Ramos (cell line): ENCODE results near the gene SEPTIN10.
"Not testable (repeated sequence)": the region's sequence is repeated elsewhere in the genome, so short reads cannot be mapped to it uniquely, and the experiment has no call there.

Source experiments
- in situ Hi-C: fragments of 300-500 bp; cut with MboI; formaldehyde crosslinking; loops from one replicate; pipeline ENCODE4 v1.14.3; 2022; ENCODE audit warnings: low sequenced_read_pairs; ENCODE audit not compliant: unreplicated experiment

The SEPTIN10 gene

GRCh38 chr2:109613922-109614714 lies at the start of gene SEPTIN10, which contains the start of gene SOWAHC:
Gene SEPTIN10, minus strand, starts transcription at chr2:109613966. Its CDS starts 139 bp downstream, at chr2:109613827.
Gene SOWAHC, plus strand, starts transcription at chr2:109614364. Its CDS starts 126 bp downstream, at chr2:109614490.
- in situ Hi-C loops, result no loop called here

DNA sequence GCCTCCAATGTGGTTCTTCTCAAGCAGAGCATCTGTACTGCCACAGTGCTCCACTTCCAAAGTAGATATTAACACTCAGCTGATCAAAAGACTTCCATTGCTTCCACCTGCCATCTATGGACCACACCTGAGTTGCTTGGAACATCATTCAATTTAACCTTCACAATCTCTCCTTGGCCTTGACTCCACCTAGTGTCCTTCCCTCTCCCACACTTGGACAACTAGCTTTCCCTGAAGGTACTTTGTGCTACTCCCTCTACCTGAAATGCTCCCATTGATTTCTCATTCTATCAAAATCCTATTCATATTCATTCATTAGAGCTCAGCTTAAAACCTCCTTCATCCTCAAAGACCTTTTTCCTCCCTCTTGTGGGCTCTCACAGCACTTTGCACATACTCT lies 49.1 kb upstream of the SEPTIN10 start:
- in situ Hi-C loops, result no loop called here

DNA sequence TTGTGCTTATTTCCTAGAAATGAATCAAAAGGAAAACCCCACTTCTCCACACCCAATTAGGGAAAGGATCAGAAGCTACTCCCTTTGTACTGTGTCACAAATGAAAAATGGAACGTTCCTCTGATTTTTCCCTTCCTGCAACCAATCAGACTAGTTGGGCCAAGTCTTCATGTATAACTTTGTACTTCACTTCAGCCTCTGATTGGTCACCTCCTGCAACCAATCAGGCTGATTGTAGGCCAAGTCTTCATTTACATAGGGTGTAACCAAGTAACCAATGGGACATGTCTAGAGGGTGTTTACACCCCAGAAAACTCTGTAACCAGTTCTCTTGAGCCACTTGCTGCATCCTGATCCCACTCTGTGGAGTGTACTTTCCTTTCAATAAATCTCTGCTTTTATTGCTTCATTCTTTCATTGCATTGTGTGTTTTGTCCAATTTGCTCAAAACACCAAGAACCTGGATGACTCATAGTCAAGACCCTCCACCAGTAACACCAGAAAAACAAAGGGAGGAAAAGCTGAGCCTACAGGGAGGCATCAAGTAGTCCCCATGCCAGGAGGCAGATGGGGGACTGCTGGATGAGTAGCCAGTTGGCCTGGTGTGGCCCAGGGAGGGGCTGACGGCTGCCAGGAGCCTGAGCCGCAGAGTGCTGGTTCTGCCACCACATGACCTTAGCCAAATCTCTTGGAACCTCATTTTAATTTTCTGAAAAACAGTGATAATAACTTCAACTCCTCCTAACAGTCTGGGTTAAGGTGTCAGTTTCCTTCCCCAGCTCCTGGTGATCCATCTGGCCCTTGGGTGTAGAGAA lies 46.5 kb upstream of the SEPTIN10 start:
- in situ Hi-C loops, result no loop called here

GRCh38 chr2:109659396-109660045 lies 45.8 kb upstream of the SEPTIN10 start:
- in situ Hi-C loops, result no loop called here

DNA sequence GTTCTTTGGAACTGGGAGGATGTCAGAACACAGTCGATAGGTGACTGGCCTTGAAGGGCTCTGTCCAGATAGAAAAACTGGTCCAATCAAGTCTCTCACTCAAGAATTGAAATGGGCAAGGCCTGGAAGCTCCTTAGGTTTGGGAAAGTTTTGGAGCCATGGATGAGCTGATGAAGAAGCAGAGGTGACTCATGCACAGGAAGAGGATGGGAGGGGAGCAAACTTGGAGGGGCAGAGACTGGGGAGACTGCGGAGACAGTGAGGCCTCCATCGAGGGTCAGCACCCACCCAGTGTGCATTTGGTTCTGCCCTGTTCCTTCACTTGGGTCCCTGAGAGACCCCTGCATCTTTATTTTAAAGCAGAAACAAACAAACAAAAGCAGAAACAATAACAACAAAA lies 41.5 kb upstream of the SEPTIN10 start:
- in situ Hi-C loops, result no loop called here

DNA sequence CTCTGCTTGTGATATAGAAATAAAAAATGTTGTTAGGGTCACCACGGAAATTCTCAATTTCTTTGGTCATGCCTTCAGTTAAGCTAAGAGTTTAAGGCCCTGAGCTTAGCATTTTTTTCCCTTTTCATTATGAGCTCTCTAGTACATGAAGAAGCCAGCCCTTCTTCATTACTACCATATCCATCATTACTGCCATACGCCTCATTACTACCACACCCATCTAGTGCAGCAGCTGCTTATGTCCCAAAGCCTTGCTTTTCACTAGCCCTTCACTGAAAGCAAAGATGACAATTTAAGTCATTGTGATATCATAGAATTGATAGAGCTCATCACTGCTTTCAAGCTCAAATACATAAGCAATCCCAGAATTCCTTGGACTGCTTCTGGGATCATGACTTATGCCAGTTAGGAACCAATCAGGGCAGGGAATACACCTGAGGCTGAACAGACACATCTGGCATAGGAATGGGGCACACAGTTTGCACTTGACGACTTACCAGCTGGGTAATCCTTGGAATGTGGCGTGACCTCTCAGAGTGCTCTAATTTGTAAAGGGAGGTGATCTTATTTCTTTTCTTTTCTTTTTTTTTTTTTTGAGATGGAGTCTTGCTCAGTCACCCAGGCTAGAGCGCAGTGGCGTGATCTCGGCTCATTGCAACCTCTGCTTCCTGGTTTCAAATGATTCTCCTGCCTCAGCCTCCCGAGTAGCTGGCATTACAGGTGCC lies 40.7 kb upstream of the SEPTIN10 start:
- in situ Hi-C loops, result no loop called here

DNA sequence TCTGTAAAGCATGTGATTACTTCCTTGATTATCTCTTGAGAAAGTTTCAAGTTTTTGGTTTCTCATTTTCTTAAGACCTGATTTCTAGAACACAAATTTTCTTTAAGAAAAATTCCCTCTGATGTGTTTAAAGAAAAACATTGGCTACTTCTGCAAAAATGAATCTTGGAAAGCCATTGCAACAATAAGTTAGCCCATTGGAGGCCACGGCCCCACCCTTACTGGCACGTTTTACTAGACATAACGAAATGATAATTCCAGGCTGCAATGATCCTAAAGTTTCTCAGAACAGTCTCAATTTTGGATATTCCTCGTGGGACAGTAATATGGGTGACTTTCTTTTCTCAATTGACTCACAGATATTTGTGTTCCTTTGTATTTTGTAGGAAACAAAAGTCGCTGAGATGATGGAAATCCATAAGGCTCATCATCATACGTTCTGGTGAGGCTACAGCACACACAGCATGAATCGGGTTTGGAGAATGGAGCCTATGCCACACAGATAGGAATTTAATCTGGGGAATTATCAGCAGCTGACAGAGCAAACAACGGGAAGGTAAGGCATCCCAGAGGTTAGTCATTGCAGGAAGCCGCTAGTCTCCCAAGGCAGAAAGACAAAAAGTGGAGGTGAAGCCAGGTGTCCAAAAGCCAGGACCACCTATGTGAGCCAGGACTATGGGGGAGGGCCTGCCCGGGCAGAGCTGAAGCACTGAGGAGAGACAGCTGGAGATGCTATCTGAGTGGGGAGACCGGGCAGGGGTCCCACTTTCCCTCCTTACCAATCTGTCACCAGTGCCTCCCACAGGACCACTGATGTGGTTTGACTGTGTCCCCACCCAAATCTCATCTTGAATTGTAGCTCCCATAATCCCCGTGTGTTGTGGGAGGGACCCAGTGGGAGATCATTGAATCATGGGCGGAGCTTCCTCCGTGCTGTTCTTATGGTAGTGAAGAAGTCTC lies 36.2 kb upstream of the SEPTIN10 start:
- in situ Hi-C loops, result no loop called here

DNA sequence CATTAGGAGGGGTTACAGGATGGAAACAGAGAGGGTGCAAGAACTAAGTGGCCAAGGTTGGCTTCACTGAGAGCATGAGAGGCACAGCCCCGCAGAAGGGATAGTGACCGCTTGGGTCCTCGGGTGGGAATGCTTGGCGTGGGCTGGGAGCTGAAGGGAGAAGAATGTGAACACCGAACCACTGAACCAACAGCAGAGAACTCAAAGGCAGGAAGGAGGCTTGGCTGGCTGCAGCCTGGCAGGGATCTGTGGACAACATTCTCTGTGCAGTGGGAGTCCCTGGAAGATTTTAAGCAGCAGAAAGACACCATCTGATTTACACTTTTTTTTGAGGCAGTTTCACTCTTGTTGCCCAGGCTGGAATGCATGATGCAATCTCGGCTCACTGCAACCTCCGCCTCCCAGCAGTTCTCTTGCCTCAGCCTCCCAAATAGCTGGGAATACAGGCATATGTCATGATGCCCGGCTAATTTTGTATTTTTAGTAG lies 34.3 kb upstream of the SEPTIN10 start:
- in situ Hi-C loops, result no loop called here

DNA sequence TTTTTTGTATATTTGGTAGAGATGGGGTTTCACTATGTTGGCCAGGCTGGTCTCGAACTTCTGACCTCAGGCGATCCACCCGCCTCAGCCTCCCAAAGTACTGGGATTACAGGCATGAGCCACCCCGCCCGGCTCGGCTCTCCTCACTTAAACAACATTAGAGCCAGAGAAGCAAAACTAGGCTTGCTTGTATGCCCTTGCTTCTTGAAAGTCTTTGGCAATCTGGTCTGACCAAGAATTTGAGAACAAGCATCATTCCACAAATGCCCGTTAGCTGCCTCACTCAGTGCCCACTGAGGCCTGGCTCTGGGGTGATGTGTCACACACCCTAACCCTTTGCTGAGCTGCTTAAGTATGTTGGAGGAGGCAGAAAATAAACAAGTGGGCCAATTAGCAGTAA lies 33.9 kb upstream of the SEPTIN10 start:
- in situ Hi-C loops, result no loop called here

GRCh38 chr2:109646961-109647360 lies 33.2 kb upstream of the SEPTIN10 start:
- in situ Hi-C loops, result no loop called here

DNA sequence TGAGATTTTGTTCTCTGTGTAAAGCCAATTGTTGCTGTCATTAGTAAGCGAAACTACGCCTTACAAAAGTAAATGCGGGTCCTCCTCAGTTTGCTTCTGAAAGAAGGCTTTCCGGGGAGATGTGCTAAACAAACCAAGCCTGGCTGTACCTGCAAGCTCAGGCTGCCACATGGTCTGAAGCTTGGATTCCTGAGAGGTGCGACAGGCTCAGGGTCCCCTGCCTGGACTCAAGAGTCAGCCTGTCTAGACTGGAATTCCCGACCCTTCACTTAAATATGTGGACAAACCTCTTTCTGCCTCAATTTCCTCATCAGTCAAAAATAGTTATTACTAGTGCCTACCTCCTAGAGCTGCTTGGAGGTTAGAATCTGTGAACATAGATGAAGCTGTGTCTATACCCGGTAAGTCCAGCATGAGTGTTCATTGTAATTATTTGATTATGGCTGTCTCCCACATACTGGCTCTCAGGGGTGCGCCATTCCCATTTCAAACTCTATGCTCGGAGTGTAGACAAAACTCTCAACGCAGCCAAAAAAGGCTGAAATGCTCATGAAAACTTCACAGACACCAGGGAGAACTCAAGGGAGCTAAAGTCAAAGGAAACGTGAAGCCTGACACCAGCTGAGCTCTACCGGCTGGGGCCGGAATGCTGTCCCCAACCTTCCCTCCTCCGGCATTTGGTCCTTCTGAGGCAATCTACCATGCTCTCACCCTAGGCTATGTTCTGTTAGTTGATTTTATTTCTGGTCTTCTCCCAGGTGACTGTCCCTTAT lies 31.8 kb upstream of the SEPTIN10 start:
- in situ Hi-C loops, result no loop called here

DNA sequence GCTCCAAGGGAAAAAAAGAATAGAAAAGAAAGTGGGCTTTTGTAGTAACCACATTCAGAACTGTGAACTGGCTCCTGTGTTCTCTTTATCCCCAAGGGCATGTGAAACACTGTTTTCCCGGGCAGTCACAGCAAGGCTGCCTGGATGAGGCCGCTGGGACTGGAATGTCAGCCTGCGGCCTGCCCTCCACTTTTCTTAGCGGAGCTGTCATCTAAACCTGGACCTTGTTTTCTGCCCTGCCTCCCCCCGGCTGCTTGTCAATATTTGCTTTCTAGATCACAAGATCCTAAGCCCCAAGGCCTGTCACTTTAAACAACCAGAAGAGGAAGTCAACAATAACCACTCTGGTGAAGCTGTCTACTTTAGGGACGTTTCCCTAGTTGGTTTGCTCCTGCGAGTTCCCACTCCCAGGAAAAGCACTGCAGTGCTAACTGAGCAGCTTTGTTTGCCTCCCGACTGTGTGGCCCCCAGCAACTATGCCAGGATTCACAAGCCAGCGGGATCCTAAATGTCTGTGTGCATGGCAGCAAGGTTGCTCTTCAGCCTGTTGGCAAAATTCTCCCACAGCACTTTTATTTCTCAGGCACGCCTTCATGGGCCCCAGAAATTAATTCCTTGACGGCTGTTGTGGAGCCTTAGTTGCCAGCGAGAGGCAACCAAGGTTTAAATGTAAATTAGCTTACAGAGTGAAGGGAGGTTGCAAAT lies 31.0 kb upstream of the SEPTIN10 start:
- in situ Hi-C loops, result no loop called here

DNA sequence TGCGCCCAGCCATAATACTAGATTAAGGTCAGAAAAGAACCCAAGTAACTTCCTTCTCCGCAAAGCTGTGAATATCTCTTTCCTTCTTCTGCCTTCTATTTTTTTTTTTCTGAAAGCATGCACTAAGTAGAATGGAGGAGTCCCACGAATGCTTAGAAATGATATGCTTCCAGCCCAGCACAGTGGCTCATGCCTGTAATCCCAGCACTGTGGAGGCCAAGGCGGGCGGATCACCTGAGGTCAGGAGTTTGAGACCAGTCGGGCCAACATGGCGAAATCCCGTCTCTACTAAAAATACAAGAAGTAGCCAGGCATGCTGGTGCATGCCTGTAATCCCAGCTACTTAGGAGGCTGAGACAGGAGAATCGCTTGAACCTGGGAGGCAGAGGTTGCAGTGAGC lies 26.2 kb upstream of the SEPTIN10 start:
- in situ Hi-C loops, result not testable (repeated sequence)

DNA sequence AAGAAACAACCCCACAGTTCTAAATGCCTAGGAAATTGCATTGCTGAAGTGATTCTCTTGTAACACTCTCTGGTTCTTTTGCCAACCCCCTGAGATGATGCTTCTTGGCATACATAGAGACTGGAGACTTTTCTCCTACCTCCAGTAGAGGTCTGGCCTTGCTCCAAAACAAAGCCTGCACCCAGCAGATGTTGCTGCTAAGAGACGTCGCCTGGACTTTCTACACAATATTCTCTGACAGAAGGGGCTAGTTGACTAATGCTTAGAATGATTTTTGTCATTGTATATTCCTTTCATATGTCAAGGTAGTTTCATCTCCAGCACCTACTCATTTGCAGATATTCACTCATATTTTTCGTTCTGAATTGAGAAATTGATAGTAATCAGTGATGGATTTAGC lies 25.0 kb upstream of the SEPTIN10 start:
- in situ Hi-C loops, result no loop called here

DNA sequence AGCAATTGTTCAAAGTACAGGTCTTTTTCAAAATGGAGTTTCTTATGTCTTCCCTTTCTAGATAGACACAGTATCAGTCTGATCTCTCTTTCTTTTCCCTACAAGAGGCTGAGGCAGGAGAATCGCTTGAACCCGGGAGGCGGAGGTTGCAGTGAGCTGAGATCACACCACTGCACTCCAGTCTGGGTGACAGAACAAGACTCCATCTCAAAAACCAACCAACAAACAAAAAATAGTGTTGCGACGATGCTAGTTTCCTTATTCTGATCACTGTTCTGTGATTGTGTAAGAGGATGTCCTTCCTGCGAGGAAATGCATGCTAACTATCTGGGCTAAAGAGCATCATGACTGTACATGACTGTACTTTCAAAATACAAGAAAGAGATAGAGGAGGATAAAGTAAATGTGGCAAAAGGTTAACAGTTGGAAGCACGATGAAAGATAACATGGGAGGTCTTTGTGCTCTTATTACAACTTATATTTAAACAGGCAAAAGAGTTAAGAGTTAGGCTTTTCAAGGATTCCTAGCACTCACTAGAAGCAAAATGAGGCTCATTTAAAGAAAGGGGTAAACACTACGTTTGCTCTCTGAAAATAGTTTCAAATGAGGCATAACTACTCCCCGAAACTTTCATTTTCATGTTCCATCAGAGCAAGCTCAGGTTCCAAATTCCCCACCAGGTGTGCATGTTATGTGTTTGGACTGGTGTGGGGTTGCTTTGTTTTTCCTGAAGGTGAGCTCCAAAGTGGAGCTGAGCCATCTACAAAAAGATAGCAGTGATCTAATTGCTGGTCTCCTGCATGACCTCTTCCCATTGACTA lies 24.2 kb upstream of the SEPTIN10 start:
- in situ Hi-C loops, result no loop called here

DNA sequence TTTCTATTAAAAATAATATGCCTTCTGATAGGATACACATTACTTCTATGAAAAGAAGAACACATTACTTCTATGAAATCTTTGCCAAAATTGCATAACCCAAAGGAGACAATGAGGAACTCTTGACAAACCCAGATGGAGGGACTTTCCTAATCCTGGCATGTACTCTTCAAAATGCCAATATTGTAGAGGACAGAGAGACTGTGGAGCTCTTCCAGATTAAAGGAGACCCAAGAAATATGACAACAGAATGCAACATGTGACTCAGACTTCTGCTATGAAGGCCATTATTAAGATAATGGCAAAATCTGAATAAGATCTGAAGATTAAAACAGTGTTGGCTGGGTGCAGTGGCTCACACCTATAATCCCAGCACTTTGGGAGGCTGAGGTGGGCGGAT lies 22.6 kb upstream of the SEPTIN10 start:
- in situ Hi-C loops, result no loop called here
